HG03103 (cell line): ENCODE measurements around the gene GATAD1.
A peak's percentile ranks its signal among the peaks of the same experiment; 100 is the strongest.
"Not testable (repeated sequence)": the region's sequence is repeated elsewhere in the genome, so short reads cannot be mapped to it uniquely, and the experiment has no call there.

ENCODE experiments used
- ATAC-seq: cut with Tn5 transposase; IDR thresholded peaks from one replicate; pipeline ENCODE4 v1.9.1; 2021; ENCODE audit warnings: low read depth; ENCODE audit not compliant: unreplicated experiment

GATAD1 gene, protein sequence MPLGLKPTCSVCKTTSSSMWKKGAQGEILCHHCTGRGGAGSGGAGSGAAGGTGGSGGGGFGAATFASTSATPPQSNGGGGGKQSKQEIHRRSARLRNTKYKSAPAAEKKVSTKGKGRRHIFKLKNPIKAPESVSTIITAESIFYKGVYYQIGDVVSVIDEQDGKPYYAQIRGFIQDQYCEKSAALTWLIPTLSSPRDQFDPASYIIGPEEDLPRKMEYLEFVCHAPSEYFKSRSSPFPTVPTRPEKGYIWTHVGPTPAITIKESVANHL

DNA sequence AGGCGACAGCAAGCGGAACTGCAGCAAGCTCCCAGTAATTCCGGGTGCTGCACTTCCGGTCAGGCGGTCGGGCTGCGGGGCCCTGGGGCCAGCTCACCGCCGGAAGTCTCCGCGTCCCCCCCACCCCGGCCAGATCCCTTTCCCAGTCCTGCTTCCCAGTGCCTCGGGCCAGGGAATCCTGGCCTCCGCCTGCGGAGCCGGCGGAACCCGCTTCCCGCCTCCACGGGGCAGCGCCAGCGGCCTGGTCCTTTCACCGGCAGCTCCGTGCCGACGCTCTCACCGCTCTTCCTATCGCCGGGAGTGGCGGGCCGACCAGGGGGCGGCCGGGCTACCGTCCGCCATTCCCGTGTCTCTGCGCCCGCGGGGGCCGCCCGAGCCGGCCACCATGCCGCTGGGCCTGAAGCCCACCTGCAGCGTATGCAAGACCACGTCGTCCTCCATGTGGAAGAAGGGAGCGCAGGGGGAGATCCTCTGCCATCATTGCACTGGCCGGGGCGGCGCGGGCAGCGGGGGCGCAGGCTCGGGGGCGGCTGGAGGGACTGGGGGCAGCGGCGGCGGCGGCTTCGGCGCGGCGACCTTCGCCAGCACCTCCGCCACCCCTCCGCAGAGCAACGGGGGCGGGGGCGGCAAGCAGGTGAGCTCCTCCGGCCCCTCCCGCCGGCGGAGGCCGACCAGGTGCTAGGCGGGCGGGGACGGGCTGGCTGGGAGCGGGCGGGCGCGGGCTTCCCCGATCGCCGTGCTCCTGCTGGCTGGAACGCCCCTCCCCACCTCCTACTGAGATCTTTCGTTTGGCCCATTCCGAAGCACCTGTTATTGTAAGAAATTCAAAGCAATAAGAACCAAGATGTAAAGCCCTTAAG lies at the start of gene GATAD1:
Gene GATAD1, plus strand, starts transcription at position 138 of the 860 bp plus-strand sequence. Its CDS starts 248 bp downstream, at position 386.
- ATAC-seq: peak; percentile 78

DNA sequence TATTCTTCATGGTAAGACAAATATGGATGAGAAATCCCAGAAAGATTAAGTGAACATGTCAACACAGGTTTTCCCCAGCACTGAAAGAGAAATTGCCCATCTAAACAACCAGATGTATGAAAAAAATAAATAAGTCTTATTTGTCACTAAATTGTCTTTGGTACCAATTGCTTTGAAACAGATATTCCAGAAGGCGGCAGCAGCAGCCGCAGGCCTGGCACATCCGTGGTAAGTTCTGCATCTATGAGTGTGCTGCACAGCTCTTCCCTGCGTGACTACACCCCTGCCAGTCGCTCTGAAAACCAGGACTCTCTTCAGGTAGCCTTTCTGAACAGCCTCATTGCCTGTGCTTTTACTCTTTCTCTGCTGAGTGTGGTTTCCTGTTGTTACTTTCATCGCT lies 49.7 kb upstream of the GATAD1 start:
- ATAC-seq: no peak

DNA sequence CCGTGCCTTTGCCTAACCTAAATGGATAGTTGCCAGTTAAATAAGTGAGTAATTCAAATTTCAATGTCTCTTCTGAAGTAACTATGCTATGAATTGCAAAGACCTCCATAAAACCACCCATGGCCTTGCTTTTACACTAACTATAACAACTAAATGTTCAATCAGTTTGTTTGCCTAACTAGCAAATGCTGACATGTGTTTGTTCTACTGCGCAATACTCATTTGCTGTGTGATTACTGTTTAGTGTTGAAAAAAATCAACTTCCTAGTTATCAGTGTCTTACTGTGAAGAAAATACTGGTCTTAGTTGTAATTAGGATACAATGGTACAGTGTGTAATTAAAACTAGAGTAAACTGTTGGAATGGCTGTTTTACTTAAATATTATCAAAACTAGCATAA lies 47.3 kb upstream of the GATAD1 start:
- ATAC-seq: no peak

DNA sequence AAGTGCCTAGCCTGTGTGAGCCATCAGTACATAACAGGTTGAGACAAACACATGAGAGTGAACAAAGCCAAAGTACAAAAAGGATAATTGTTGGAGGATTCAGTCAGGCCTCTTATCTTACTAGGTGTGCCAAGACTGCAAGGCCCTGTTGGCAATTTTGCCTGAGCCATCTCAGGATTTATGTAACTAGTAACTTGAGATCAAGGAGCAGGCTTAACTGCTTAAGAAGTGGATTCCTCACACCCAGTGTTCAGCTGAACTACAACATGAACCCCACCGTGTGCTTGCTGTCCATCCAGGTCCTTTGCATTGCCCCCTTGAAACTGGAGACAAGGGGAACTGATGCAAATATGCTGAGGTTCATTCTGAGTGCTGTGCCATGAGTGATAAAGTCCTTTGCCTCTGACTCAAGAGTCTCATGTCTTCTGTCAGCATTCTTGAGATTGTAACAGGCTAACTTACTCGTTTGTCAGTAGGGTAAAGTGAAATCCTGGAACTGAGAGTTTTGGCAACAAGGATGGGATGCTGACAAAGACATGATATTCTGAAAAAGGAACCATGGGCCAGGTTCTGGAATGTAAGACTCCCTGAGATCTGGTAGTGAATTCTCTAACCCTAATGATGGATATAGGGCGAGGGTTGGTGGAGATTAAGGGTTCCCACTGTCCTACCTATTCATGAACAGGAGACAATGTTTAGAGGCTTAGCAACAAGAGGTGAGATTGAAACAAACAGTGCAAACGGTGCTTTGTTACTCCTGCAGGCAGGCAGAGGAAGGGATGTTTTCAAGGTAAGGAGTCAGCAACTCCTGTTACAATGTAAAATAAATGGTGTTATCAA lies 44.1 kb upstream of the GATAD1 start:
- no peak for ATAC-seq

DNA sequence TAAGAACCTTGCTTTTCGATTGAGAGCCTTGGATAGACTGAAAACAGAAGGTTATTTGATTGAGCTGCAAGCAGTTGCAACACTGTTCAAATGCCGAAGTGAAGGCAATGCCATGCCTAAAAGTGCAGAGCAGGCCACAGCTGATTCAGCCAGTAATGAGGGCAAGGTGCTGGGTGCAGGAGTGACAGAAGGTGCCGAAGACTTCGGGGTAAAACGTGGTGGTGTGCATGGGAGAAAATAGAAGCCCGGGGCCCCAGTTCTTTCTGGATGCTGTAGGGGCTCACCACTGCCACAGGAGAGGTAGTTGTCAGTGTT lies 43.6 kb upstream of the GATAD1 start:
- ATAC-seq: no peak

DNA sequence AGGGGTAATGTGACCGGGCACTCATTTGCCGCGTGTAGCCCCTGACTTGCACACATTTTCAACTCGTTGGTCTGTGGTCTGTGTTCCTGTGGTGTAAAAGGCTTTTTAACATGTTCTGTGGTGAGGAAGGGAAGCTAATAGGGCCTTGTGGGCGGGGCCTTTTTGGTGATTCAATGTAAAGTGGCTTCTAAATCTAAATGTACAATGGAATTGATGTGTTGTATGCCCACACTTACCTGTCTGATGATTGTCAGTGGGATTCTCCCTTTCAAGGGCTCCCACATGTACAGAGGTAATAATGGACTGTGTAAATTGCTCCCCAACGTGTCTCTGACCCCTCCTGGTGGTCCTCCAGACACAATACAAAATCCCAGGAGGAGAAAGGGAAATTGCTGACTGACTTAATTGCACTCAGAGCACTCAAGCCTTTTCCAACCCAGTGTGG lies 43.1 kb upstream of the GATAD1 start:
- no peak for ATAC-seq

DNA sequence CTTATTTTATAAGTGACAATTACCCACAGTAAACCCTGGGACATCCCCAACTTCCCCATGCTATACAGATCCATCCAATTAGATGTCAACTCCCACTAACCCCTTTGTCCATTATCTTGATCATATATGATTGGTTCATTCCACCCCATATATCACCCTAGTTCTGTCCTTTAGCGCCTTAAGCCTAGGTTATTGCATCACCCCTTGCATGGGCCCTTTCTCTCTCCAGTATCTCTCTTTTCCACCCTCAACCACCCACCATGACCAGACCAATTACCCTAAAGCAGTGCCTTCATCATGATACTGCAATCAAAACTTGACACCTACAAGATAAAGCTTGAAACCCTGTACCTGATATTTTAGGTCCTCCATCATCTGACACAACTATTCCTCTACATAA lies 37.9 kb upstream of the GATAD1 start:
- ATAC-seq: no peak

DNA sequence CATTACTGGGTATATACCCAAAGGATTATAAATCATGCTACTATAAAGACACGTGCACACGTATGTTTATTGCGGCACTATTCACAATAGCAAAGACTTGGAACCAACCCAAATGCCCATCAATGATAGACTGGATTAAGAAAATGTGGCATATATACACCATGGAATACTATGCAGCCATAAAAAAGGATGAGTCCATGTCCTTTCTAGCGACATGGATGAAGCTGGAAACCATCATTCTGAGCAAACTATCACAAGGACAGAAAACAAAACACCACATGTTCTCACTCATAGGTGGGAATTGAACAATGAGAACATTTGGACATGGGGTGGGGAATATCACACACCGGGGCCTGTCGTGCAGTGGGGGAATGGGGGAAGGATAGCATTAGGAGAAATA lies 37.1 kb upstream of the GATAD1 start:
- ATAC-seq: not testable (repeated sequence)

DNA sequence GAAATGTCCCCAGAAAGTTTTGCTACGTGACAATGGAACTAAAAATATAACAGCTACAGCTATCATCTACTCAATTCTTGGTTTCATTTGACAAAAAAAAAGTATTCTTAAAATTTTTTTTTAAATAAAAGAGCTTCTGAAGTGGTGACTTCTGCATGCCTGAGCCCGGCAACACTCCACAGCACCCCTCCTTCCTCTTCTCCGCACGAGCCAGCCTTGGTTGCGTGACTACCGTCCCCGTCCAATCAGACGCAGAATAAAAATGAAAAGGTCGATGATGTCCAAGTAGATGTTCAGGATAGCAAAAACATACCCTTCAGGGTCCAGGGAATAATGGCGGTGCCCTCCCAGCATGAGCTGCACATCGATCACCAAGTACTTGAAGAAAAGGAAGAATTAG lies 34.5 kb upstream of the GATAD1 start:
- ATAC-seq: no peak

DNA sequence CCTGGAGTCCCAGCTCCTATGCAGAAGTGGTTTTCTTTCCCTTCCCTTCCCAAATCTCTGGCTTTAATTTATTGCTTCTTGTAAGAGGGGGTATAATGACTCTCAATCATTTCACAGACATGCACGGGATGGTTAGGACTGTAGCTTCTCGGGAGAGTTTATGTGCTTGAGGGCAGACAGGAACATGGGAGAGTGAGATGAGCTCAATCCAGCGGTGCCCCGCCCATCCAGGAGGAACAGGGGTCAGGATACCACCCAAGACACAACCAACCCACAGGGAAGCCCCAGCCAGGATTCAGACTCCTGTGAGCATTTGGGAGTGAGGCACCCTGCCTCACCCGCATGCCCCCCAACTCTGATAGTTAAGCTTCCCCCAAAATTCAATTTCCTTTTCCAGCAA lies 33.7 kb upstream of the GATAD1 start:
- no peak for ATAC-seq

DNA sequence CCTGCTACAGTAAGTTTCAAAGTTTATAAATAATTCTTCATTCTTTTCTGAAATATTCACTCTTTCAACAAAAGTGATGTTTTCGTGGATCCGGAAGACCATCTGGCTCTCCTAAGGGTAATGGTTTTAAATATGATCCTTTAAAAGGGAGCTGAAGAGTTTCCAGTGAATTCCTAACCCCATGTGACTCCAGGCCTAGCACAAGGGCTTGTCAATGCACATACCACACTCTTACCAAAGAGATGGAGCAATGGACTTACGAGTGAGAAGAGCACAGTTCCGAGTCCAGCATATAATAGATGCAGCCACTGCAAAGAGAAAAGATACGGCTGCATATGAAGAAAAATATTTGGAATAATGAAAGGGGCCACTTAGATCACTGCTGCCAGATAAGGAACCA lies 32.1 kb upstream of the GATAD1 start:
- no peak for ATAC-seq

DNA sequence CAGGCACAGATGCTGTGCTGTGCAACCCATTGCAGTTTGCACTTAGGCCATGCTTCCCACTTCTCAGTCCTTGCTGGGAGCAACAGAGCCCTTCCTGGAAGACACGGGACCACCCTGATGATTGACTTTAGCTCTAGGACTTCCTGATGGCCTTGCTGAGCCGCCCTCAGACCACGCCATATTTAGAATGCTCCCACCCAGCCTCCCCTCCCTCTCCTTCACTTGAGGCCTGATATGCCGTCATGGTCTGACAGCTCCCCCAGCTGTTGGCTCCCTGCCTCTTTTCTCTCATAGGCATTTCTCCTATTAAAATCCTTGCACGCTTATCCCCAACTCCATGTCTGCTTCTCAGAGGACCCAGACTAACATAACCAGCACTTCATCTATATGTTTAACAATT lies 29.4 kb upstream of the GATAD1 start:
- ATAC-seq: no peak

DNA sequence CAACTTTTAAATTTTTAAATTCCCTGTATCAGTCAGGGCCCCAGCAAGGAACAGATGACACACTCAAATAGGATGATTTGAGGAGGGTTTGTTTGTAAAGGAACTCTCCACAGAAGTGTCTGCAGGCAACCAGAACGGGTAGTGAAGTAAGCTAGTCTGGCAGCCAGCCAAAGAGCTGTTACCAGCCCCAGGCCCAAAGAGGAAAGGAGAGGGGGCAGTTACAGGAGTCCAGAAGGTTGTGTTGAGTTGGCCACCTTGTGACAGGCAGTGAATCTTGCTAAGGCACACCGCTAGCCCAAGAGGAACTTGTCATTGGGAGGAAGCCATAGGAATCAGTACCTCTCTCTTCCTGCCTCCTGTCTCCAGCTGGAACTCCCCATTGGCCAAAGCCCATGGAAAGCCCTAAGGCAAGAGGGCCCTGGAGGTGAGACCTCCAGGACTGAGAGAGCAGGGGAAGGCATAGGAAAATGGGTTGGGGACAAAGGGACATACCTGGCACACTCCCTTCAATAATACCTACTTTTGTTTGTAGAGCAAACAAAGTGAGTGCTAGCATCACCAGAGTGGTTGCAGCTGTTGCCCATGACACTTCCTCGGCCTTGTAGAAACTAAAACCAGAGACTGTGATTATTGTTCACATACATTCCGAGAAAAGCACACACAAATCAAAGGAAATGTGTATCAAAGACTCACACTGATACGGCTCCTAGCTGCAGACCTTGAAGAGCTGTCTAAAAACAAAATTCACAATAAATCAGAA lies 25.4 kb upstream of the GATAD1 start:
- ATAC-seq: no peak

DNA sequence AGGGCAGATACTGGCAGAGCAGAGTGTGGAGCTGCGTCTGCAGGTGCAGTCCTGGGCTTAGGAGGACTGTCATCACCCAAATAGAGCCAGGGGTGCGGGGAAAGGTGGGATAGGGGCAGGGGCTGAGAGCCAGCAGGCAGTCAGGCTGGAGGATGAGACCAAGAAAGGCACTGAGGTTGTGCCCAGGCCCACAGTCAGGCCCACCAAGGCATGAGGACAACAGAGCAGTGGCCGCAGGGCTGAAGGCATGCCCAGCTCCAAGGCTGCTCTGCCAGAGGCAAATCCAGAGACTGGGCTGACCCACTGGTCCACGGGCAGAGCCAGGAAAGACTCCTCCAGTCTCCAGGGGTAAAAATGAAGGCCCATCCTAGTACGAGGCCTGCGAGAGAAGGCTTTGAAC lies 24.4 kb upstream of the GATAD1 start:
- no peak for ATAC-seq

DNA sequence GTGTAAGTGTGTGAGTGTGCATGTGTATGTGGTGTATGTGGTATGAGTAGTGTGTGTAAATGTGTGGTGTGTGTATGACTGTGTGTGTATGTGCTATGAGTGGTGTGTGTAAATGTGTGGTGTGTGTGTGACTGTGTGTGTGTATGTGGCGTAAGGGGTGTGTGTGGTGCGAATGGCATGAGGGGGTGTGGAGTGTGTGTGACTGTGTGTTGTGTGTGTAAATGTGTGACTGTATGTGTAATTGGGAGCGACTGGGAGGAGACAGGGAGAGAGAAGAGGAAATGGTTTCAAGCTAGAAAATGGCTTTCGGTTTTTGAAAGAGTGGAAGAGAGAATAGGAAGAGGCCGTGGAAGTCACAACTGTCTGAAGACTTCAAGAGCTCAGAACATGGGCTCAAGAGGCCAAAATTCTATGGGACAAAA lies 23.6 kb upstream of the GATAD1 start:
- ATAC-seq: no peak

DNA sequence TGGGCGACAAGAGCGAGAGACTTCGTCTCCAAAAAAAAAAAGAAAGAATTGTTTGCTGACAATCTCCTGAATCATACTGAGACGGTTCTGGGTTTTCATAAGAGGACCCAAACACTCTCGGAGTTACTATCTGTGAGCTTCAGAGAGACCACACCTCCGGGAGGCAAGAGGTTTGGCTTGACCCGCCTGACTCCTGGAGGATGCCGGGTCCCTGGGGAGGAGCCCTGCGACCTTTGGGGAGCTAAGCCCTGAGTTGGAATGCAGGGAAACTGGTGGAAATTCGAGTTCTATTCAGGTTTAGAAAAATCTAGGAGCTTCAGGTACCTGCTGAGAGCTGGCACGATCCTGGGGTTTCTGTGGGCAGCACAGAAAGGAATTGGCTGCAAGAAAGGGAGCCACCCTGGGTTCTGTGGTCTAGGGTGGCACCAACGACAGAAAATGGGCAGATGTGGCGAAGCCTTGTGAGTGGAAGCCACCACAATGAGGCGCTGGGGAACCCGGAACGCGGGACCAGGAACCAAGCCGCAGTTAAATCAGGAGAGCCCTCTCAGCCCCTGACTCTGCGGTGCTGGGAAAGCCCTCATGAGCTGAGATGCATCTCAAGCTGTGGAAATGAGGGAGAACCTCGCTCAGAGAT lies 21.9 kb upstream of the GATAD1 start:
- no peak for ATAC-seq

DNA sequence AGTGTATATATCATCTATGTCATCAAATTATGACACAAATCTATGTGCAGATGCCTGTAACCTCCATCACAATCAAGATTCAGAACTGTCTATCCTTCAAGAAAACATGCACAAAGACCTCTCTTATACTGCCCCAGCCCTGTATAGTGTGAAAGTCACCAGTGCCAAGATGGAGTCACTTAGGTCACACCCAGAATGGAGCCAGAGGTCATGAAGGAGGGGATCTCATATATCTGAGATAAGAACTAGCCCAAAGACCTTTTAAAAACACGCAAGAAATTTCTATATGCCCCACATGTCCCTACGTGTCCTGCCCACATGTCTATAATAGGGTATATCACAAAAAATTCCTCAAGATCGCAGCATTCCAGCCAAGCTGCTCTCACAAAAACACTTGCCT lies 20.1 kb upstream of the GATAD1 start:
- no peak for ATAC-seq

DNA sequence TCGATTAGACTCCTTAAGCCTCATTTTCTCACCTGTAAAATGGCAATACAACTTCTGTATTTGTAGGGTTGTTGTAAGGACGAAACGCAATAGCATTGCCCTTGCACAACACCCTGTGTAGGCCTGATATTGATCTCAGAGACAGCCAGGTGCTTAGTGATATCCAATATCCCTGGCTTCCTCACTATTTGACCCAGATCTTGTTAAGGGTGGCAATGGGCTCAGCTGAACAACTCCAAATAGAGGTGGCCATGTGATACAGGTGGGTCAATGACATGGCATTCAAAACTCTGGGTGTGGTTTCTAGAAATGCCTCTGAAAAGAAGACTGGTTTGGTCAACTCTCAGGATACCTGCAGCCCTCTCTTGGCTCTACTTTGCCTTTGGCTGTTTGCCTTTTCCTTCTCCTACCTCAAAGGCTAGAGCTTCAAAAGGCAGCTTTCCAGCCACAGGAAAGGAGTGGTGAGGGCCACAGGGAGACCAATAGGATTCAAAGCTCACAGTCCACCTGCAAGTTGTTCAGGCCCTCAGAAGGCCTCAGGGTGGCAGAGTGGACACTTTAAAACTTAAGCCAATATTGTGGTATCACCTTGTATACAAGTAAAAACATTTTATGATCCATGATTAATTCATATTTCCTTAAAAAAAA lies 14.9 kb upstream of the GATAD1 start:
- ATAC-seq: no peak

DNA sequence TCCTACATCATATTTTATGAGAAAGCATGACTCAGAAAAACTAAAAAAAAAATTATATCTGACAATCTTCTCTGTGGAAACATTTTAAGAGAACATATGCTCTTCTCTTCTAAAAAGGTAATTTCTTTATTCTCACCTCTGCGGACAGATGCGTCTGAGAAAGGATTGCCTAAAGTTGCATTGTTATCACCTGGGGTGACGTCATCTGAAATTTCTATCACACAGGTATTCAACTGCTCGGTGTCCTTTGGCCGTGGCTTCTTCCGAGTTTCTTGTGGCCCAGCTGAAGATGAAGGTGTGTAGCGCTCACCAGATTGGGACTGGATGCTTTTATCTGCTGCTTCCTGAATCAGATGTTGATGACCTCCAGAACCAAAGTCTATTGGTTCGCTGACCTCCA lies 14.3 kb upstream of the GATAD1 start:
- no peak for ATAC-seq

DNA sequence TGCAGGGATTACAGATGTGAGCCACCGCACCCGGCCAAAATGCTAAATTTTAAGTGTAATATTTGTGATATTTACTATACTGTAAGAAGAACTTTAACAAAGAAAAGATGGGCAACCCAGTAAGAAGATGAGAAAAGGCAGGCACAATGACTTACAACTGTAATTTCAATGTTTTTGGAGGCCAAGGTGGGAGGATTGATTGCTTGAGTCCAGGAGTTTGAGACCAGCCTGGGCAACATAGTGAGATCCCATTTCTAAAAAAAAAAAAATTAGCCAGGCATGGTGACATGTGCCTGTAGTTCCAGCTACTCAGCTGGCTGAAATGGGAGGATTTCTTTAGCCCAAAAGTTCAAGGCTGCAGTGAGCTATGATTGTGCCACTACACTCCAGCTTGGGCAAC lies 11.7 kb upstream of the GATAD1 start:
- ATAC-seq: no peak
